Neuron (in vitro differentiated cells): Measurements from ENCODE around the gene CD99.

Source experiments
- H2AFZ ChIP-seq: one replicate; pipeline ENCODE4 v1.6.1; 2013; ENCODE audit warnings: low read depth, mild to moderate bottlenecking, inconsistent platforms, low read length, moderate library complexity
- H3K27me3 ChIP-seq: one replicate; pipeline ENCODE4 v1.6.1; 2013; ENCODE audit warnings: low read length; ENCODE audit not compliant: insufficient read depth
- H3K36me3 ChIP-seq: one replicate; pipeline ENCODE4 v1.6.1; 2013; ENCODE audit warnings: low read length; ENCODE audit not compliant: insufficient read depth
- H3K4me1 ChIP-seq: one replicate; pipeline ENCODE4 v1.6.1; 2013; ENCODE audit warnings: low read length; ENCODE audit not compliant: insufficient read depth
- H3K4me3 ChIP-seq: 2 replicates; pipeline ENCODE4 v1.5.1; 2013; ENCODE audit warnings: mild to moderate bottlenecking, low read length, moderate library complexity
- H3K9me3 ChIP-seq: one replicate; pipeline ENCODE4 v1.6.1; 2013; ENCODE audit warnings: low read length

The CD99 gene

GRCh38 chrX:2679534-2680485, 11.3 kb upstream of the CD99 start:
- Histone ChIP-seq H2AFZ (no peak overlapping the region), H3K36me3 (no peaks in the 10 kb centered on the region), H3K9me3 (peaks cover 2% of the 10 kb centered on the region), H3K4me1 (no peaks in the 10 kb centered on the region), H3K4me3 (no peak overlapping the region), H3K27me3 (no peaks in the 10 kb centered on the region)

GRCh38 chrX:2680486-2681348, 10.4 kb upstream of the CD99 start:
- H2AFZ ChIP-seq, result no peak overlapping the region
- H3K4me1 ChIP-seq, result no peaks in the 10 kb centered on the region
- H3K27me3 ChIP-seq, result no peaks in the 10 kb centered on the region
- H3K4me3 ChIP-seq, result no peak overlapping the region
- peaks cover 2% of the 10 kb centered on the region for H3K9me3 ChIP-seq
- no peaks in the 10 kb centered on the region for H3K36me3 ChIP-seq

DNA sequence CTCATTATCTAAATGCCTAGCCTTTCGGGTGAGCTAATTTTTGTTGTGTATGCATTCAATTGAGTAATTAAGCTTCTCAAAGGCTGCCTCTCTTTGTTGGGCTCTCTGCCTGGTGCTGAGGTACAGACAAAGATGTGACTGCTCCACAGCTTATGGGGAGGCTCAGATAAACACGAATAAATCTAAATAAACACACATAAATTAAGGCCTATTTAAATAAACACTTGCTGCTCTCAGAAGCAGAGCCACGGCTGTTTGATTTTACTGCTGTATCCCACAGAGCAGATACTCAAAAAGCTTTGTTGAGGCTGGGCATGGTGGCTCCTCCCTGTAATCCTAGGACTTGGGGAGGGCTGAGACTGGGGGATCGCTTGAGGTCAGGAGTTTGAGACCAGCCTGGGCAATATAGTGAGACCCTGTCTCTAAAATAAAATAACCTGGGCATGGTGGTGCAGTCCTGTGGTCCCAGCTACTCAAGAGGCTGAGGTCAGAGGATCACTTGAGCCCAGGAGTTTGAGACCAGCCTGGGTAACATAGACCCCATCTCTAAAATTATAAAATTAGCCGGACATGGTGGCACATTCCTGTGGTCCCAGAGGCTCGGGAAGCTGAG, 8.4 kb upstream of the CD99 start:
- no peaks in the 10 kb centered on the region for H3K36me3 ChIP-seq
- H3K4me1 ChIP-seq, result peaks cover 4% of the 10 kb centered on the region
- peaks cover 2% of the 10 kb centered on the region for H3K9me3 ChIP-seq
- H3K4me3 ChIP-seq, result no peak overlapping the region
- no peaks in the 10 kb centered on the region for H3K27me3 ChIP-seq
- no peak overlapping the region for H2AFZ ChIP-seq

DNA sequence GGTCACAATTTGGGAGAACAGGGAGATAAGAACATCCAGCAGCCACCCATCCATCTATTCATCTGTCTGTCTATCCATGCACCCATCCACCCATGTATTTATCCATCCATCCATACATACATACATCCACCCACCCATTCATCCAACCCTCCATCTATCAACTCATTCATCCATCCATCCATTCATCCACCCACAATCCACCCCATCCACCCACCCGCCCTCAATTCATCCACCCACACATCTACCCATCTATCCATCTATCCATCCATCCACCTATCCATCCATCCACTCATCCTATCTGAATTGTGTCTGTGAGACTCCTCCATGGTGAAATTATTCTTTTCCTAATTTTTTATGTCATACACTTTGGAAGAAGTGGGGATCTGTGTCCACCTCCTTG, 6.8 kb upstream of the CD99 start:
- Histone ChIP-seq H3K4me3 (no peak overlapping the region), H3K36me3 (no peaks in the 10 kb centered on the region), H3K27me3 (no peaks in the 10 kb centered on the region), H2AFZ (no peak overlapping the region), H3K9me3 (peaks cover 2% of the 10 kb centered on the region), H3K4me1 (peaks cover 4% of the 10 kb centered on the region)

- no peaks in the 10 kb centered on the region for H3K36me3 ChIP-seq
- no peak overlapping the region for H2AFZ ChIP-seq
- no peak overlapping the region for H3K4me3 ChIP-seq
- peaks cover 2% of the 10 kb centered on the region for H3K9me3 ChIP-seq
- no peaks in the 10 kb centered on the region for H3K27me3 ChIP-seq
- H3K4me1 ChIP-seq, result peaks cover 4% of the 10 kb centered on the region
Measured at GRCh38 chrX:2685886-2686285, 5.2 kb upstream of the CD99 start.

DNA sequence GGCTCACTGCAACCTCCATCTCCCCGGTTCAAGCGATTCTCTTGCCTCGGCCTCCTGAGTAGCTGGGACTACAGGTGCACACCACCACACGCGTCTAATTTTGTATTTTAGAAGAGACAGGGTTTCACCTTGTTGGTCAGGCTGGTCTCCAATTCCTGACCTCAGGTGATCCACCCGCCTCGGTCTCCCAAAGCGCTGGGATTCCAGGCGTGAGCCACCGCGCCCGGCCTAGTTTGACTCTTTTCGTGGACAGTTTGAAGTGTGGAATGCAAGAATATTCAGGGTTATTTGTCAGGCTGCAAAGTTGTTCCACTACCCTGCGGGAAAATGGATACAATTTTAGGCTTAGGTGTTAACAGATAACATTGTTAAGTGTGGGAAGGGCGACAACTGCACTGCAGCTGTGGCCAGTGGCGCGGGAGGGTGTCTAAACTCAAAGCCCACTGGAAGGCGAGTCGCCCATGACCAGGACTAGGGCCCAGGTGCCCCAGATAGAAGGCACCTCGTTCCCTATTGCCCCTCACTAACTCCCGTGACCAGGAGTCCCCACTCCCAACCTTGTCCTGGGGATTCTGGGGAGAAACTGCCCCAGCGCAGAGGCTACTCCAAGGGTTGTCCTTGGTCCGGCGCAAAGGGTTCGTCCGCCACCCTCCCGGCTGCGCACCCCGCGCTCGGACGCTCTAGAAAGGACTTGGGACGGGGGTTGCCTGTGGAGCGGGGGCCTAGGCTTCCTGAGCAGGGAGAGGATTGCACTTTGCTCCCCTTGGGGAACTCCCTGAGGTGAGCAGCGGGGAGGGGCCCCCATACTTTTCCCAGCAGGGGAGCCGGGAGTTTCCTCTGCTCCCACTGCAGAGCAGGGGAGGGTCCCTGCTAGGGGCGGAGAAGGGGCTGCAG, 1.1 kb upstream of the CD99 start:
- Histone ChIP-seq H3K4me1 (peaks cover 14% of the 10 kb centered on the region), H3K36me3 (no peaks in the 10 kb centered on the region), H3K4me3 (no peak overlapping the region), H3K27me3 (no peaks in the 10 kb centered on the region), H2AFZ (peak overlapping the region; percentile 100), H3K9me3 (no peaks in the 10 kb centered on the region)

GRCh38 chrX:2691543-2692220, 587 bp downstream of the CD99 start:
- Histone ChIP-seq H2AFZ (peak overlapping the region; percentile 100), H3K9me3 (no peaks in the 10 kb centered on the region), H3K4me1 (peaks cover 14% of the 10 kb centered on the region), H3K36me3 (no peaks in the 10 kb centered on the region), H3K4me3 (peak overlapping the region; percentile 98), H3K27me3 (no peaks in the 10 kb centered on the region)

DNA sequence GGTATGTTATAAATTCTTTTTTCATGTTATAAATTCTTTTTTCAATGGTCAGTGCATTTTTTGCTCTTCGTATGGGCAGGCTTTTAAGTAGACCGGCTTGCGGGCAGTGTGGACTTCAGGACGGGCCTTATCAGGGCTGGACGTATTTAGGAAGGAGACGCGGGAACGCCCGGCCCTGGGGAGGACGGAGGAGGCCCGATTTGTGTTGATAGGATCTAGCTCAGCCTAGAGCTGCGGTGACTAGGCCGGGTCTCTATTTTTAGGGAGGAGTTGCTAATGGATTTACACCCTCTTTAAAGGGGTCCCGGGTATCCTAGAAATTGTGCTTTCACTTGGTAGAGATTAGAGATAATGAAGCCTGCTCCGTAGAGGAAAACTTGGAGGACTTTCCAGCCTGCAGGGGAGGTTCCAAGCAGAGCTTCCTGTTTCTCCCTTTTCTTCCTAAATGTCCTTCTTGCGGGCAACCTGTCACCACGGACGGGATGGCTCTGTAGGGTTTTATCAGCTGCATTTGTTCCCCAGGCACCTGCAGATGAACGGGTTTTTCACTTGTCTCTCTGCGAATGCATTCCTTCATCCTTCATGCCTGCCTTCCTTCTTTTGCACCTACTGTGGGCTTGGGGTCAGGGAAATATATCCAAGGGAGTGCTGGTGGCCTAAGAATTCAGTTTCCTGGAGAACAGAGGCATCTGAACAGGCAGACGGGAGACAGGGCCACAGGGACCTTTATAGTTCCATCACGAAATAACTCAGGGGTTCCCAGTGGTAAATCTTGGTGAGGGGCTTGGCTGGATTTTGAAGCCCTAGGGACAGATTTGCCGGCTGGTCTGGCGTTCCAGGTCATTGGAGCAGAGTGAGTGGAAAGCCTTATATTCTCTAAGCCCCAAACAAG, 1.4 kb downstream of the CD99 start:
- Histone ChIP-seq H3K4me1 (peaks cover 10% of the 10 kb centered on the region), H2AFZ (peak overlapping the region; percentile 100), H3K36me3 (peaks cover 2% of the 10 kb centered on the region), H3K9me3 (no peaks in the 10 kb centered on the region), H3K4me3 (peak overlapping the region; percentile 98), H3K27me3 (no peaks in the 10 kb centered on the region)

- H2AFZ ChIP-seq, result no peak overlapping the region
- peak overlapping the region; percentile 98 for H3K4me3 ChIP-seq
- H3K27me3 ChIP-seq, result no peaks in the 10 kb centered on the region
- no peaks in the 10 kb centered on the region for H3K9me3 ChIP-seq
- H3K36me3 ChIP-seq, result peaks cover 6% of the 10 kb centered on the region
- H3K4me1 ChIP-seq, result peaks cover 10% of the 10 kb centered on the region
Measured at GRCh38 chrX:2693113-2694002, 2.3 kb downstream of the CD99 start.

GRCh38 chrX:2694914-2695267, 3.8 kb downstream of the CD99 start:
- Histone ChIP-seq H2AFZ (no peak overlapping the region), H3K36me3 (peaks cover 6% of the 10 kb centered on the region), H3K27me3 (no peaks in the 10 kb centered on the region), H3K4me1 (peaks cover 10% of the 10 kb centered on the region), H3K9me3 (no peaks in the 10 kb centered on the region), H3K4me3 (no peak overlapping the region)
